Body of pancreas (tissue), 4 donors: Measurements from ENCODE around the gene ACADM. TPM values are rescaled to one million over a fixed set of nuclear protein-coding genes. Genes with fewer than 3 reads are reported as not detected.
"Not testable (repeated sequence)": the region's sequence is repeated elsewhere in the genome, so short reads cannot be mapped to it uniquely, and the experiment has no call there.

Experiments used
- ATAC-seq: fragments of 150-250 bp; one replicate; pipeline ENCODE4 v1.9.1; 2016
- DNase-seq, 4 donors: peaks; one replicate each; pipeline ENCODE4 v3.0.0-alpha.2; 2019
- H3K27ac ChIP-seq, 4 donors: fragments of 200-600 bp; sonication (generic); 1 replicate in 3 of 4; 2 replicates in 1 of 4; pipeline versions ENCODE4 v1.5.1 to v1.6.1; 2016 to 2019; ENCODE audit warnings: mild to moderate bottlenecking in 1 of 4, mixed read lengths in 1 of 4, moderate library complexity in 1 of 4
- H3K27me3 ChIP-seq, 2 donors: fragments of 200-600 bp; sonication (generic); one replicate each; pipeline ENCODE4 v1.6.0; 2016; ENCODE audit warnings: mild to moderate bottlenecking in 1 of 2
- H3K36me3 ChIP-seq, 2 donors: fragments of 200-600 bp; sonication (generic); replicated peaks in 1 of 2; 2 replicates each; pipeline ENCODE4 v1.5.1; 2016; ENCODE audit warnings: low read depth in 2 of 2; ENCODE audit not compliant: insufficient read depth in 1 of 2
- H3K4me1 ChIP-seq: fragments of 200-600 bp; sonication (generic); one replicate; pipeline ENCODE4 v1.6.0; 2016
- H3K4me3 ChIP-seq, 2 donors: fragments of 200-600 bp; sonication (generic); 1 replicate in 1 of 2; 2 replicates in 1 of 2; pipeline ENCODE4 v1.5.1; 2016 to 2019
- H3K9me3 ChIP-seq, 3 donors: fragments of 200-600 bp; sonication (generic); 1 replicate in 2 of 3; 2 replicates in 1 of 3; pipeline ENCODE4 v1.5.1; 2016
- CTCF ChIP-seq, 7 experiments: fragments of 450-650 bp in 4 of 7; fragments of 200-600 bp in 3 of 7; sonication (generic) in 3 of 7; IDR thresholded peaks; one replicate each; pipeline ENCODE4 v1.5.1; 2016 to 2019; ENCODE audit warnings: antibody characterized with exemption in 7 of 7
- POLR2A ChIP-seq, 3 donors: fragments of 450-650 bp; IDR thresholded peaks; one replicate each; pipeline ENCODE4 v1.6.1; 2016; ENCODE audit warnings: antibody characterized with exemption in 3 of 3, mild to moderate bottlenecking in 2 of 3
- WGBS, 2 donors: methylation state at CpG; one replicate each; pipeline ENCODE4 v1.1.5; 2017; 5-methylcytosine and 5-hydroxymethylcytosine counted together
- intact Hi-C: fragments of 100-400 bp; cut with DNase I; formaldehyde crosslinking; loops from one replicate; pipeline ENCODE4 v1.15.1; 2023
- total RNA-seq, 2 donors: library from RNA; depleted of rRNA; stranded (reverse); fragments of >200 nt; gene quantifications; one replicate each; pipeline ENCODE4 v1.1.0, GENCODE V29; 2016

ACADM gene
- total RNA-seq, 2 donors from 2014 or later, result 38.1 to 38.2 TPM

- WGBS, 2 donors, result 92 to 100% methylated on average over 1 of the region's 1 CpG
- Histone ChIP-seq H3K36me3 (no peaks in the 10 kb centered on the region), H3K4me1 (no peaks in the 10 kb centered on the region), H3K4me3 (no peak overlapping the region), H3K27me3 (no peaks in the 10 kb centered on the region), H3K9me3 (no peaks in the 10 kb centered on the region), H3K27ac (no peak overlapping the region)
- ATAC-seq (no peak), DNase-seq (no peak)
- TF ChIP-seq POLR2A (IDR thresholded peaks at IDR 0.05) (no peak), CTCF (IDR thresholded peaks at IDR 0.05) (no peak)
- intact Hi-C loops, result no loop called here
Measured at GRCh38 chr1:75765697-75766355, 41.3 kb downstream of the ACADM start.

GRCh38 chr1:75768016-75768415 lies 43.5 kb downstream of the ACADM start:
- Histone ChIP-seq H3K27ac (no peak overlapping the region), H3K4me3 (no peak overlapping the region), H3K36me3 (no peaks in the 10 kb centered on the region), H3K27me3 (no peaks in the 10 kb centered on the region), H3K4me1 (no peaks in the 10 kb centered on the region), H3K9me3 (no peaks in the 10 kb centered on the region)
- intact Hi-C loops, result no loop called here
- DNase-seq, result no peak
- TF ChIP-seq POLR2A (IDR thresholded peaks at IDR 0.05) (no peak), CTCF (IDR thresholded peaks at IDR 0.05) (no peak)
- WGBS, 2 donors, result 69 to 71% methylated on average over 1 of the region's 1 CpG
- no peak for ATAC-seq

GRCh38 chr1:75770761-75771160 lies 46.3 kb downstream of the ACADM start:
- Histone ChIP-seq H3K4me3 (no peak overlapping the region), H3K4me1 (no peaks in the 10 kb centered on the region), H3K27ac (no peak overlapping the region), H3K36me3 (no peaks in the 10 kb centered on the region), H3K27me3 (no peaks in the 10 kb centered on the region), H3K9me3 (no peaks in the 10 kb centered on the region)
- WGBS, 2 donors, result 42 to 53% methylated on average over 1 of the region's 1 CpG
- intact Hi-C loops, result no loop called here
- DNase-seq (no peak), ATAC-seq (no peak)
- no peak for TF ChIP-seq CTCF (IDR thresholded peaks at IDR 0.05)
- TF ChIP-seq POLR2A (IDR thresholded peaks at IDR 0.05), result no peak

GRCh38 chr1:75771978-75772377 lies 47.5 kb downstream of the ACADM start:
- no peaks in the 10 kb centered on the region for H3K4me1 ChIP-seq
- intact Hi-C loops, result no loop called here
- ATAC-seq (no peak), DNase-seq (no peak)
- H3K4me3 ChIP-seq, result no peak overlapping the region
- H3K27me3 ChIP-seq, result no peaks in the 10 kb centered on the region
- H3K9me3 ChIP-seq, result no peaks in the 10 kb centered on the region
- 57 to 60% methylated on average over 3 of the region's 3 CpGs for WGBS, 2 donors
- H3K36me3 ChIP-seq, result no peaks in the 10 kb centered on the region
- no peak overlapping the region for H3K27ac ChIP-seq
- TF ChIP-seq POLR2A (IDR thresholded peaks at IDR 0.05) (no peak), CTCF (IDR thresholded peaks at IDR 0.05) (no peak)

- H3K4me3 ChIP-seq, ATAC-seq, H3K36me3 ChIP-seq, H3K4me1 ChIP-seq, intact Hi-C loops, DNase-seq, H3K27ac ChIP-seq, H3K27me3 ChIP-seq, H3K9me3 ChIP-seq: not testable (repeated sequence)
- WGBS, 2 donors, result 95 to 100% methylated on average over 1 to 4 of the region's 4 CpGs
Measured at GRCh38 chr1:75777812-75778211, 53.3 kb downstream of the ACADM start.

- H3K27me3 ChIP-seq, H3K9me3 ChIP-seq, H3K4me3 ChIP-seq, H3K27ac ChIP-seq, H3K4me1 ChIP-seq, intact Hi-C loops, DNase-seq, H3K36me3 ChIP-seq, ATAC-seq: not testable (repeated sequence)
- WGBS, 2 donors, result 80 to 83% methylated on average over 5 of the region's 5 CpGs
Measured at GRCh38 chr1:75778694-75779093, 54.2 kb downstream of the ACADM start.

GRCh38 chr1:75780183-75780582 lies 55.7 kb downstream of the ACADM start:
- H3K36me3 ChIP-seq, ATAC-seq, H3K4me1 ChIP-seq, H3K27me3 ChIP-seq, H3K27ac ChIP-seq, H3K4me3 ChIP-seq, H3K9me3 ChIP-seq, DNase-seq: not testable (repeated sequence)
- WGBS, 2 donors, result 52 to 71% methylated on average over 4 of the region's 4 CpGs
- intact Hi-C loops, result loop anchor here (10.0 kb wide), 1 partner anchor 45 kb away; no protein-coding TSS in a partner anchor

- WGBS, 2 donors, result 90 to 95% methylated on average over 4 of the region's 4 CpGs
- not testable (repeated sequence) for H3K9me3 ChIP-seq, H3K36me3 ChIP-seq, H3K4me3 ChIP-seq, H3K27ac ChIP-seq, H3K27me3 ChIP-seq, ATAC-seq, DNase-seq
- peaks cover 26% of the 10 kb centered on the region for H3K4me1 ChIP-seq
- intact Hi-C loops, result loop anchor here (10.0 kb wide), 1 partner anchor 49 kb away; no protein-coding TSS in a partner anchor
Measured at GRCh38 chr1:75783920-75784319, 59.4 kb downstream of the ACADM start.
